Endothelial cell (in vitro differentiated cells): ENCODE data around the gene ATE1. TPM values are rescaled to one million over a fixed set of nuclear protein-coding genes. Genes with fewer than 3 reads are reported as not detected.

Experiments
- DNase-seq: peaks from one replicate; pipeline ENCODE4 v3.0.0; 2021; ENCODE audit warnings: low spot score
- H3K27ac Mint-ChIP-seq: one replicate; pipeline ENCODE4 v1.8.0; 2021; ENCODE audit warnings: mixed read lengths, inconsistent platforms; ENCODE audit not compliant: unreplicated experiment
- H3K27me3 Mint-ChIP-seq: one replicate; pipeline ENCODE4 v1.8.0; 2021; ENCODE audit warnings: mild to moderate bottlenecking, moderate library complexity, mixed read lengths, inconsistent platforms; ENCODE audit not compliant: unreplicated experiment
- H3K36me3 Mint-ChIP-seq: one replicate; pipeline ENCODE4 v1.8.0; 2021; ENCODE audit warnings: mild to moderate bottlenecking, low read depth, mixed read lengths, inconsistent platforms; ENCODE audit not compliant: unreplicated experiment
- H3K4me1 Mint-ChIP-seq: one replicate; pipeline ENCODE4 v1.8.0; 2021; ENCODE audit warnings: mild to moderate bottlenecking, mixed read lengths, inconsistent platforms; ENCODE audit not compliant: unreplicated experiment
- H3K4me3 Mint-ChIP-seq: one replicate; pipeline ENCODE4 v1.8.0; 2021; ENCODE audit warnings: mild to moderate bottlenecking, mixed read lengths, inconsistent platforms; ENCODE audit not compliant: unreplicated experiment
- H3K9me3 Mint-ChIP-seq: one replicate; pipeline ENCODE4 v1.8.0; 2021; ENCODE audit warnings: mixed read lengths, inconsistent platforms; ENCODE audit not compliant: unreplicated experiment
- CTCF ChIP-seq: fragments of 200-600 bp; sonication (generic); IDR thresholded peaks from one replicate; pipeline ENCODE4 v1.5.0; 2021; ENCODE audit warnings: antibody characterized with exemption; ENCODE audit not compliant: unreplicated experiment
- total RNA-seq: library from RNA; stranded (reverse); fragmentation: NEBNext Ultra II Directional; extraction: Animal tissue kit (Norgen Biotek cat#: 25700); gene quantifications from one replicate; pipeline ENCODE4 v1.2.1, GENCODE V29; 2021; ENCODE audit not compliant: unreplicated experiment

The ATE1 gene
- total RNA-seq, 1 donor from 2014 or later: 36.0 TPM

DNA sequence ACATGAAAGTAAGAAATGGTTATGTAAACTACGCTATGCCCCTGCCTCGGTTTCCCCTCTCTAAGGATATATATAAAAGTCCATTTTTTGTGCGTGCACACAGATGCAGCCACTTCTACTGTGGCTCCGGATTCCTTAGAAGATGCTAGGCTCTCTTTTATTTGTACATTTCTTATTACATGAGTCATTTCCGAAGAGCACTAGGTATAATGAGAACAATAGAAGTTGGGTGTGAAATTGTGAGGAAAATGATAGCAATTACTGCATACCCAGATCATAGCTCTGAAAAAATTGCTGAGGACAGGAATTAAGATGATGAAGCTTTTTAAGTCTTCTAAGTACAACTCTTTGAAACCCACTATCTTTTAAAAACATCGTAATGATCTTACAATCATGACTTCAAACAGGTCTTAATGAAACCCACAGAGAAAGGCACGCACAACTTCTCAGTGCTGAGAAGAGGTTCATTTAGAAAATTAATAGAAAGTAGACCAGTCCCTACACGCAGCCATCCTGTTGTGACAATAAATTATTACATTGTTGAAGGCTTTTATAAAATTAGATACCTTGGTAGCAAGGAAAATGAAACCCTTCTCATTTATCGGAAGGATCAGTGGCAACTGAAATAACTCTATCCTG is 233.4 kb downstream of the ATE1 start:
- no peak for TF ChIP-seq CTCF

DNA sequence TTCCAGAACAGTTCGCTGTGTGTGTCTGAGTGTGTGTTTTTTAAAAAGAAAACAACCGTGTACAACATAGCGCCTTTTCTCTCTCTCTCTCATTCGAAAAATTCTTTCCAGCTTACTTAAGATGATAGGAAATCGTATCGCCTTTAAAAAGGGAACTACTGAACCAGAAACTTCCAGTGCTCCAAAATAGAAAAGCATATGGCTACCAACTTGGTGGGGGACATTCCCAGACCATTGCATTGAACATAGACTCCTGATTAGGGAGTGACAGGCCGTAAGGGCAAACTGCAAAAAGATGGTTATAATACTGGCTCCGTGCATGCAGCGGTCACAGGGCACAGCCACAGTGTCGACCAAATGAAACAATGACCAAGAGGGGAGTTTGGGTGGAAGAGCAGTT is 235.2 kb downstream of the ATE1 start:
- peaks cover 3% of the 10 kb centered on the region for H3K27me3 Mint-ChIP-seq
- H3K4me1 Mint-ChIP-seq: no peaks in the 10 kb centered on the region
- H3K4me3 Mint-ChIP-seq: no peak overlapping the region
- no peak overlapping the region for H3K27ac Mint-ChIP-seq
- no peak for TF ChIP-seq CTCF
- H3K9me3 Mint-ChIP-seq: no peaks in the 10 kb centered on the region
- no peak for DNase-seq
- no peaks in the 10 kb centered on the region for H3K36me3 Mint-ChIP-seq

More for the DNA sequence above, 233.4 kb downstream of the ATE1 start:
- H3K9me3 Mint-ChIP-seq: no peaks in the 10 kb centered on the region
- H3K4me1 Mint-ChIP-seq: no peaks in the 10 kb centered on the region
- H3K4me3 Mint-ChIP-seq: no peak overlapping the region
- no peak overlapping the region for H3K27ac Mint-ChIP-seq
- no peaks in the 10 kb centered on the region for H3K27me3 Mint-ChIP-seq
- DNase-seq: no peak
- no peaks in the 10 kb centered on the region for H3K36me3 Mint-ChIP-seq

- Mint-ChIP-seq H3K27ac (no peak overlapping the region), H3K9me3 (no peaks in the 10 kb centered on the region), H3K27me3 (peaks cover 3% of the 10 kb centered on the region), H3K36me3 (no peaks in the 10 kb centered on the region), H3K4me3 (no peak overlapping the region), H3K4me1 (no peaks in the 10 kb centered on the region)
- TF ChIP-seq CTCF: no peak
- no peak for DNase-seq
Observed at GRCh38 chr10:121690970-121691369, 236.9 kb downstream of the ATE1 start.

Other genes starting within 250 kb of the ATE1 start
- 78.3 TPM for gene NSMCE4A, start 47.2 kb upstream of the ATE1 start, total RNA-seq
- 32.2 TPM for gene TACC2, start 61.1 kb upstream of the ATE1 start, total RNA-seq